ENCODE data around the gene GATAD2B.

The GATAD2B gene

GRCh38 chr1:153769221-153769620 lies 153.6 kb downstream of the GATAD2B start:
- Histone ChIP-seq H3K27ac (ENCODE audit: extremely low read depth, low read depth, low read length) (no peak overlapping the region), H3K4me3 (ENCODE audit: low read depth, low read length) (no peak overlapping the region), H3K9me3 (ENCODE audit: control insufficient read depth, insufficient read depth, low read depth, low read length) (no peaks in the 10 kb centered on the region), H3K4me1 (ENCODE audit: control insufficient read depth, insufficient read depth, low read length) (no peaks in the 10 kb centered on the region), H3K36me3 (ENCODE audit: control insufficient read depth in 2 of 2, insufficient read depth in 1 of 2, low read length in 2 of 2) (peaks cover 32 to 95% of the 10 kb centered on the region in 2 experiments)
- TF ChIP-seq ZNF335 (tag by site-specific recombination; conservative IDR thresholded peaks at IDR 0.05) (no peak), ZNF621 (tag by site-specific recombination; IDR thresholded peaks at IDR 0.05) (no peak), ZNF561 (tag by site-specific recombination; IDR thresholded peaks at IDR 0.05; ENCODE audit: borderline replicate concordance) (no peak), ZBTB26 (tag by site-specific recombination; optimal IDR thresholded peaks at IDR 0.05) (no peak), MYNN (tag by site-specific recombination; IDR thresholded peaks at IDR 0.05; ENCODE audit: borderline replicate concordance) (no peak), ZNF112 (tag by site-specific recombination; IDR thresholded peaks at IDR 0.05) (no peak), ZNF26 (tag by site-specific recombination; IDR thresholded peaks at IDR 0.05) (no peak), ZNF354C (tag by site-specific recombination; IDR thresholded peaks at IDR 0.05; ENCODE audit: borderline replicate concordance, low read depth) (no peak), SP2 (tag by site-specific recombination; IDR thresholded peaks at IDR 0.05) (no peak)
- CTCF ChIA-PET = interaction anchor here (0.6 to 1.1 kb wide), 2 partner anchors 92 to 566 kb away, joined by 3 read pairs; no protein-coding TSS in a partner anchor
- POLR2A ChIA-PET = no interaction called here

- Histone ChIP-seq H3K4me3 (ENCODE audit: low read depth, low read length) (no peak overlapping the region), H3K4me1 (ENCODE audit: control insufficient read depth, insufficient read depth, low read length) (no peaks in the 10 kb centered on the region), H3K27ac (ENCODE audit: extremely low read depth, low read depth, low read length) (no peak overlapping the region), H3K36me3 (ENCODE audit: control insufficient read depth in 2 of 2, insufficient read depth in 1 of 2, low read length in 2 of 2) (peaks cover 32 to 95% of the 10 kb centered on the region in 2 experiments), H3K9me3 (ENCODE audit: control insufficient read depth, insufficient read depth, low read depth, low read length) (no peaks in the 10 kb centered on the region)
- ChIA-PET POLR2A (no interaction called here), CTCF (interaction anchor here (0.6 to 1.1 kb wide), 2 partner anchors 91 to 566 kb away, joined by 3 read pairs; no protein-coding TSS in a partner anchor)
- TF ChIP-seq ZNF623 (tag by site-specific recombination; IDR thresholded peaks at IDR 0.05) (no peak), ZNF202 (tag by site-specific recombination; IDR thresholded peaks at IDR 0.05; ENCODE audit: borderline replicate concordance) (no peak), MZF1 (tag by site-specific recombination; IDR thresholded peaks at IDR 0.05; ENCODE audit: borderline replicate concordance) (no peak), OSR2 (tag by site-specific recombination; IDR thresholded peaks at IDR 0.05) (no peak), ZNF311 (tag by site-specific recombination; IDR thresholded peaks at IDR 0.05; ENCODE audit: borderline replicate concordance) (no peak), ZNF530 (tag by site-specific recombination; IDR thresholded peaks at IDR 0.05; ENCODE audit: low read depth) (no peak), ZSCAN5A (tag by site-specific recombination; IDR thresholded peaks at IDR 0.05) (no peak), ZNF558 (tag by site-specific recombination; IDR thresholded peaks at IDR 0.05) (no peak)
These were observed 154.2 kb downstream of the GATAD2B start for GRCh38 chr1:153768316-153769181.
